Activated T-helper 1 cell treated with Interleukin-2 at 50 U/mL for 16 hours (primary cell): Measurements from ENCODE around the gene IRS1.

Experiments used
- DNase-seq: peaks from one replicate; pipeline ENCODE4 v3.0.0-alpha.2; 2020; ENCODE audit warnings: low read depth

Gene IRS1

GRCh38 chr2:226721541-226721940 lies 78.1 kb downstream of the IRS1 start:
- DNase-seq, result no peak

- no peak for DNase-seq
Measured at GRCh38 chr2:226720948-226721347, 78.7 kb downstream of the IRS1 start.

GRCh38 chr2:226717719-226718118 lies 81.9 kb downstream of the IRS1 start:
- no peak for DNase-seq

- no peak for DNase-seq
Measured at GRCh38 chr2:226716126-226716525, 83.5 kb downstream of the IRS1 start.

GRCh38 chr2:226715347-226715990 lies 84.2 kb downstream of the IRS1 start:
- DNase-seq, result no peak

- DNase-seq, result no peak
Measured at GRCh38 chr2:226712941-226713340, 86.7 kb downstream of the IRS1 start.

GRCh38 chr2:226711606-226712296 lies 87.9 kb downstream of the IRS1 start:
- DNase-seq, result no peak

GRCh38 chr2:226707499-226707898 lies 92.1 kb downstream of the IRS1 start:
- no peak for DNase-seq

GRCh38 chr2:226705965-226706364 lies 93.7 kb downstream of the IRS1 start:
- DNase-seq, result no peak

- no peak for DNase-seq
Measured at GRCh38 chr2:226705133-226705886, 94.3 kb downstream of the IRS1 start.

- no peak for DNase-seq
Measured at GRCh38 chr2:226703514-226703913, 96.1 kb downstream of the IRS1 start.

- no peak for DNase-seq
Measured at GRCh38 chr2:226702376-226702775, 97.2 kb downstream of the IRS1 start.

- DNase-seq, result no peak
Measured at GRCh38 chr2:226701052-226701451, 98.6 kb downstream of the IRS1 start.

GRCh38 chr2:226699321-226699720 lies 100.3 kb downstream of the IRS1 start:
- no peak for DNase-seq

- DNase-seq, result no peak
Measured at GRCh38 chr2:226698671-226699070, 100.9 kb downstream of the IRS1 start.

GRCh38 chr2:226694586-226695284 lies 104.9 kb downstream of the IRS1 start:
- DNase-seq, result no peak

- no peak for DNase-seq
Measured at GRCh38 chr2:226694149-226694548, 105.5 kb downstream of the IRS1 start.

- DNase-seq, result no peak
Measured at GRCh38 chr2:226693521-226693920, 106.1 kb downstream of the IRS1 start.

GRCh38 chr2:226692521-226693126 lies 107.0 kb downstream of the IRS1 start:
- DNase-seq, result no peak

- DNase-seq, result no peak
Measured at GRCh38 chr2:226691255-226691654, 108.4 kb downstream of the IRS1 start.

GRCh38 chr2:226690461-226691024 lies 109.1 kb downstream of the IRS1 start:
- DNase-seq, result no peak
